ENCODE data around the gene RFT1.
"Not testable (repeated sequence)": the region's sequence is repeated elsewhere in the genome, so short reads cannot be mapped to it uniquely, and the experiment has no call there.

Gene RFT1

GRCh38 chr3:53162672-53163443 is 32.6 kb upstream of the RFT1 start:
- DNase-seq: peak; percentile 38

- DNase-seq: peak; percentile 17
These were observed 31.8 kb upstream of the RFT1 start for GRCh38 chr3:53161820-53162671.

GRCh38 chr3:53161450-53161819 is 31.2 kb upstream of the RFT1 start:
- DNase-seq: peak; percentile 23

- peak; percentile 81 for DNase-seq
These were observed 30.6 kb upstream of the RFT1 start, which contains the start of gene PRKCD for GRCh38 chr3:53160660-53161449. TSS of gene PRKCD (plus strand) at chr3:53161209. CDS start at chr3:53178423, 17,214 bp downstream.

- DNase-seq: no peak
These were observed 29.9 kb upstream of the RFT1 start for GRCh38 chr3:53160061-53160659.

GRCh38 chr3:53159156-53160060 is 29.2 kb upstream of the RFT1 start:
- DNase-seq: no peak

- no peak for DNase-seq
These were observed 28.5 kb upstream of the RFT1 start for GRCh38 chr3:53158765-53159155.

GRCh38 chr3:53157974-53158580 is 27.8 kb upstream of the RFT1 start:
- no peak for DNase-seq

GRCh38 chr3:53156368-53156834 is 26.2 kb upstream of the RFT1 start:
- DNase-seq: no peak

GRCh38 chr3:53155760-53156159 is 25.5 kb upstream of the RFT1 start:
- DNase-seq: no peak

- DNase-seq: no peak
These were observed 24.6 kb upstream of the RFT1 start for GRCh38 chr3:53154881-53155285.

- no peak for DNase-seq
These were observed 23.7 kb upstream of the RFT1 start for GRCh38 chr3:53153980-53154379.

GRCh38 chr3:53153264-53153823 is 23.1 kb upstream of the RFT1 start:
- DNase-seq: no peak

GRCh38 chr3:53151870-53152660 is 21.8 kb upstream of the RFT1 start:
- DNase-seq: no peak

GRCh38 chr3:53151465-53151864 is 21.2 kb upstream of the RFT1 start:
- DNase-seq: no peak

GRCh38 chr3:53151086-53151438 is 20.8 kb upstream of the RFT1 start:
- not testable (repeated sequence) for DNase-seq

GRCh38 chr3:53150247-53151085 is 20.2 kb upstream of the RFT1 start:
- no peak for DNase-seq

- no peak for DNase-seq
These were observed 19.5 kb upstream of the RFT1 start for GRCh38 chr3:53149699-53150098.

All from T-helper 9 cell (primary cell).